ENCODE data around the gene SYTL3.

SYTL3 gene

DNA sequence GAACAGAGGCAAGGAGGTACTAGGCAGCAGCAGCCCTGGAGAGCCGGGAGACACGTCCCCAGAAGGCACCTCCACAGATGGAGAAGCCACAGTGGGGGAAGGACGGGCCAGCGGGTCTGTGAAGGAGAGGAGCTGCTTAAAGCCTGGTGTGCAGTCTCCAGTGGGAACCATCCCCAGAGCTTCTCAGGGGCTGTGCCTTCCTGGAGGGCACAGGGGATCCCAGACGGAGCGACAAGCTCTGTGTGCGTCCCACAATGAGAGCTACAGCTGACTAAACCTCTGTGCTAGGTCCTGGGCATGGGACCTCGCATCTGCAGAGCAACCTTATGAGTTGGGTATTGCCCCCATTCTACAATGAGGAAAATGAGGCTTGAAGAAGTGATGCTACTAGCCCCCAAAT, 118.6 kb downstream of the SYTL3 start:
- no peaks in the 10 kb centered on the region for H3K27me3 Mint-ChIP-seq
- peaks cover 80% of the 10 kb centered on the region for H3K36me3 Mint-ChIP-seq
- no peaks in the 10 kb centered on the region for H3K9me3 Mint-ChIP-seq
- H3K4me3 Mint-ChIP-seq = no peak overlapping the region
- CTCF ChIA-PET = interaction anchor here (1.3 to 1.5 kb wide), 2 partner anchors 62 to 202 kb away, joined by 3 to 4 read pairs; no protein-coding TSS in a partner anchor
- no peak for DNase-seq
- peaks cover 30% of the 10 kb centered on the region for H3K4me1 Mint-ChIP-seq
- H3K27ac Mint-ChIP-seq = no peak overlapping the region

DNA sequence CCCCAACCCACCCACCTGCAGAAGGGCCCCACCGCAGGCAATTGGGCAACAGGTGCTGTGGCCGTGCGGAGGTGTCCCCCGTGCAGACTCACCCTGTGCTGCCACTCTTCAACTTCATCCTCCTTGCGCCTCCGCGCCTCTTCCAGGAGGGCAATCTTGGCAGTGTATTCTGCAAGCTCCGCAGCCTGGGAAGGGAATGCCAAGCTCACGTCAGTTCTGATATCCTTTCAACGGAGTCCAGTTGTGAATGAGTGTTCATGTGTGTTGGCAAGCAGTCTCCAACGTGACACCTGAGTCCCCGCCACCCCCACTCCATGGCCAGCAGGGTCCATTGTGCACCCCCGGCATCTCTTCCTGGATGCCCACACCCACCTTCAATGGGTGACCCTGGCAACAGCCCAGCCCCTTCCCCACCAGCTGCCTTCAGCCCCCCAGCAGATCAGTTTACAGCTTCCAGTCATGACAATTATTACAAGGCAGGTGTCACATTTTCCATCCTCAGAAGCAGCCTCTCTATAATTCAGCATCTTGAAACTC, 119.4 kb downstream of the SYTL3 start:
- Mint-ChIP-seq H3K4me1 (peaks cover 38% of the 10 kb centered on the region), H3K4me3 (no peak overlapping the region), H3K9me3 (no peaks in the 10 kb centered on the region), H3K27ac (peak overlapping the region; percentile 76), H3K27me3 (no peaks in the 10 kb centered on the region), H3K36me3 (peaks cover 78% of the 10 kb centered on the region)
- CTCF ChIA-PET = no interaction called here
- peak; percentile 19 for DNase-seq

DNA sequence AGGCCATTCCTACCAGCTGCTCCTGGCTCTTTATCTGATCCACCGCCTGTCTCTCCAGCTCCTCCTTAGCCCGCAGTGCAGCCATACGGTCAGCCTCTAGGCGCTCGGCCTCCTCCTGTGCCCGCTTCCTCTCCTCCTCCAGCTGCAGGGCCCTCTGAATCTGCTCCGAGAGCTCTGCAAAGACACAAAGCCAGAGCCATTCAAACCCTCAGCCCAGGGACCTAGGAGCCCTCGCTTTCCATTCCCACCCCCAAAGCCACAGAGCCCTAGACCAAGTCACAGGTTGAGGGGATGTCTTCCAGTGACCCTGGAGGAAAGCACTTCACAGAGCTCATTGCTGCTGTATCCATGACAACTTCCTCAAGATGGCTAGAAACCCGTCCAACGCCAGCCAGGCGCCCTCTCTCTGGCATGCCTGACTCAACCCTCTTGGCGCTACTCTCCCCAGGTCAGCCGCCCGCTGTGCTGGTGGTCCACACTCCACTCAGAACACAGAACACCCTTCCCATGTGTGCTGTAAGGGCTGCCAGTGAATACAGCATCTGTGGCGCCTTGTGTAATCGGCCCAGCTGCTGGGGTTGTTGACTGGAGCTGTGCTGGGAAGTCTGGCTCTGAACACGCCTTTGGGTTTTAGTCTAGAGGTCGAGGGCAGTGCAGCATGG, 120.0 kb downstream of the SYTL3 start:
- Mint-ChIP-seq H3K9me3 (no peaks in the 10 kb centered on the region), H3K36me3 (peaks cover 78% of the 10 kb centered on the region), H3K27me3 (no peaks in the 10 kb centered on the region), H3K4me1 (peaks cover 42% of the 10 kb centered on the region), H3K27ac (peak overlapping the region; percentile 76), H3K4me3 (peak overlapping the region; percentile 4)
- CTCF ChIA-PET = interaction anchor here (1.5 kb wide), 1 partner anchor 23 kb away, joined by 3 read pairs; no protein-coding TSS in a partner anchor
- DNase-seq = peak; percentile 16

DNA sequence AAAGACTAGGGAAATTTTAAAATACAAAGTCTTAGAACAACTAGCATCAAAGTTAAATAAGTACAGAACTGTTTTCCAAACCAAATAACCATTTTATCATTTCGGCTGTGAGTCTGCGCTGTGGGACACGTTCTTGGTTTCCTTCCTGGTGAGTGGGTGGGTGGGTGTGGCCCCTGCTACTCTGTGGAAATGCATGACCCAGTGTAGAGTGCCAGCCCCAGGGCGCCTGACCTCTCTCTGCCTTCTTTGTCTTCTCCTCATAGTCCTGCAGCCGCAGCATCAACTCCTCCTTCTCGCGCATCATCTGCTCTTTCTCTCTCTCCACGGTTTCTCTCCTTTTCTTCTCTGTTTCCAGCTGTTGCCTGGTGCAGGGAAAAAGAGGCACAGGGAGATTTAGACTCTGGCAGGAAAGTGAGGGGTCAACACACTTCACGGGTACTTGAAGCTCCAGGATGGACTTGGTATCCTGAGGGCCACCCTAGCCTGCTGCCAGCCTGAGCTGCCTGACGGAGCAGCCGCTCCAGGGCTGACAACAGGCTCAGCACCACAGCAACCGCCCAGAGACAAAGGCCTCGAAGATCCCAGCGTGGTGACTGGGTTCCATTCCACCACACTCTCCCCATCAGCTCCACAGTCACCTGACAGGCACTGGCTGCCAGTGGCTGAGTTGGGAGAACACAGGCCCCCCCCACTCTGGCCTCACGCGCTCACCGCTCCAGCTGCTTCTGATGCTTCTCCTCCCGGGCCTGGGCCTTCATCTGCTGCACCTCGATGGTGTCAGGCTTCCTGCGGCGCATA, 120.9 kb downstream of the SYTL3 start:
- Mint-ChIP-seq H3K36me3 (peaks cover 78% of the 10 kb centered on the region), H3K4me3 (no peak overlapping the region)

DNA sequence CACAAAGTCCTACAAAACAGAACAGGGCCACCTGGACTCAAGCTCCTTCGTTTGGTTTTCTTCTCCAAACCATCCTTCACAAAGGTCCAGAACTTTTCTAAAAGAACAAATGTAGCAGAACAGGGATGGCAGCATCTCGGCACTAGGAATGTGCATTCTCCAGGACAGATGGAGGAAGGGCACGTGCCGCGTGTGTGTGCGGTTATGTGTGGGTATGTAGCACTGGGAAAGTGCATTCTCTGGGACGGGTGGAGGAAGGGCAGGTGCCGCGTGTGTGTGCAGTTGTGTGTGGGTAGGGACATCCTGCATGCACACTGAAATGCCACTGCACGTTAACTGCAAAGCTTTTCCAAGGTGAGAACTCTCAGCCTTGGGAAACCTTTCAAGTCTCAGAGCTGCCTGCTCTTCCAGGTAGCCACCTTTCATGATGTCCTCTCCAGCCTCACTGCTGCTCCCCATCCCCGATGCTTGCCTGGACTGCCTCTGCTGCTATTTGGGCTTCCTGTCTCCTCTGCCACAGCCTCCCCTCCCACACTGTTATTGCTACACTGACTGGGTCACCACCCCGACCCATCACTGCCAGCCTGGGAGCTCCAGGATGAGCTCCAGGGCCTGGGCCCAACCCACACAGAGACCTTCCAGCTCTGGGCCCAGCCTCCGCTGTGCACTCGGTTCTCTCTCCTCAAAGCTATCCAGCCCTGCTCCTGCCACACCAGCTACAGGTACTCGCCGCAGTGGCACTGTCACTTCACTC, 121.7 kb downstream of the SYTL3 start:
- Mint-ChIP-seq H3K4me1 (peaks cover 43% of the 10 kb centered on the region), H3K4me3 (no peak overlapping the region), H3K36me3 (peaks cover 81% of the 10 kb centered on the region), H3K27ac (peak overlapping the region; percentile 81), H3K9me3 (no peaks in the 10 kb centered on the region), H3K27me3 (no peaks in the 10 kb centered on the region)
- DNase-seq = no peak
- CTCF ChIA-PET = interaction anchor here (0.6 to 1.8 kb wide), 6 partner anchors 11 to 200 kb away, joined by 3 to 5 read pairs (median 4); no protein-coding TSS in a partner anchor

More for the DNA sequence above, 120.9 kb downstream of the SYTL3 start:
- peak; percentile 18 for DNase-seq
- CTCF ChIA-PET = interaction anchor here (1.1 to 1.8 kb wide), 4 partner anchors 12 to 201 kb away, joined by 3 to 5 read pairs (median 3); no protein-coding TSS in a partner anchor
- H3K4me1 Mint-ChIP-seq = peaks cover 42% of the 10 kb centered on the region
- H3K27me3 Mint-ChIP-seq = no peaks in the 10 kb centered on the region
- H3K9me3 Mint-ChIP-seq = no peaks in the 10 kb centered on the region
- peak overlapping the region; percentile 81 for H3K27ac Mint-ChIP-seq

DNA sequence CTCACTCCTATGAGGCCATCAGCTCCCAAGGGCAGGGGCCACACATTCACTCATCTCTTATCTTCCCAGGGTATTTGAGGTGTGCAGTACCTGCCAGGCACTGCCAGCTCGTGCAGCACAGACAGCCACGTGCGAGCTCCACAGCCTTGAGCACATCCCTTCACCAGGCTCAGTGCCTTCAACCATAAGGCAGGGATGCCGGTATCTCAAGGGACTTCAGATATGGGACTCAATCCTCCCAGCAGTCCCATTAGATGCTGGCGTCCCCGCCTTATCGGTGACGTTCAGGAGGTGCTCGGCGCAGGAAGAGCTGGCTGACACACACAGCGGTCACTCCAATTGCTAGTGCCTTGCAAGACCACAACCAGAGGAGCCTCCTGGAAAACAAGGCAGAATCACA, 122.3 kb downstream of the SYTL3 start:
- Mint-ChIP-seq H3K9me3 (no peaks in the 10 kb centered on the region), H3K27me3 (no peaks in the 10 kb centered on the region), H3K36me3 (peaks cover 83% of the 10 kb centered on the region), H3K4me1 (peaks cover 46% of the 10 kb centered on the region), H3K4me3 (no peak overlapping the region), H3K27ac (peak overlapping the region; percentile 81)
- DNase-seq = peak; percentile 17
- CTCF ChIA-PET = interaction anchor here (1.2 to 1.8 kb wide), 5 partner anchors 11 to 270 kb away, joined by 3 to 5 read pairs (median 3); no protein-coding TSS in a partner anchor

DNA sequence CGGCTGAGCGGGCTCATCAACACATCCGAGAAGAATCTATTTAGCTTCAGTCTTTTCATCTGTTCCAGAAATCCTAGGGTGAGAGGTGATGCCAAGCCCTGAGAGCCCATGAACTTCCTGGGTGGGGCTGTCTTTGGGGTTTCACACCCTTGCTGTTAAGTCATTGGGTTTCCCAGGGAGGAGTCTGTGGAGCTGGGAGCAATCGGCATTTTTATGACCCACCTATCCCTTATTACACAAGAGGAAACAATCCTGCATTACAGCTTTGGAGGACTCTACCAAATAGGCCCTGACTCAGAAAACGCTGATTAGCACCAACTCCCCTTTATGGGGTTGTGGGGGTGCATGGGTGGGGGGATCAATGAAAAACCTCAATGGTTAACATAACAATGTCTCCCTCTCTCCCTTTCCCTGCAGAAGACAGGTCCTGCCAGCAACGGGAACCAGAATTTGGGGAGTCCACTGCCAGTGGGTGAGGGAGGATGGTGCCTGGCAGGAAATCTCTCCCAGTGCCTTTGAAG, 123.1 kb downstream of the SYTL3 start:
- peak overlapping the region; percentile 58 for H3K27ac Mint-ChIP-seq
- no peaks in the 10 kb centered on the region for H3K9me3 Mint-ChIP-seq
- peaks cover 46% of the 10 kb centered on the region for H3K4me1 Mint-ChIP-seq
- no peak overlapping the region for H3K4me3 Mint-ChIP-seq
- peaks cover 84% of the 10 kb centered on the region for H3K36me3 Mint-ChIP-seq
- H3K27me3 Mint-ChIP-seq = no peaks in the 10 kb centered on the region
- no peak for DNase-seq
- CTCF ChIA-PET = interaction anchor here (1.2 to 1.5 kb wide), 3 partner anchors 54 to 269 kb away, joined by 3 to 5 read pairs (median 3); no protein-coding TSS in a partner anchor

DNA sequence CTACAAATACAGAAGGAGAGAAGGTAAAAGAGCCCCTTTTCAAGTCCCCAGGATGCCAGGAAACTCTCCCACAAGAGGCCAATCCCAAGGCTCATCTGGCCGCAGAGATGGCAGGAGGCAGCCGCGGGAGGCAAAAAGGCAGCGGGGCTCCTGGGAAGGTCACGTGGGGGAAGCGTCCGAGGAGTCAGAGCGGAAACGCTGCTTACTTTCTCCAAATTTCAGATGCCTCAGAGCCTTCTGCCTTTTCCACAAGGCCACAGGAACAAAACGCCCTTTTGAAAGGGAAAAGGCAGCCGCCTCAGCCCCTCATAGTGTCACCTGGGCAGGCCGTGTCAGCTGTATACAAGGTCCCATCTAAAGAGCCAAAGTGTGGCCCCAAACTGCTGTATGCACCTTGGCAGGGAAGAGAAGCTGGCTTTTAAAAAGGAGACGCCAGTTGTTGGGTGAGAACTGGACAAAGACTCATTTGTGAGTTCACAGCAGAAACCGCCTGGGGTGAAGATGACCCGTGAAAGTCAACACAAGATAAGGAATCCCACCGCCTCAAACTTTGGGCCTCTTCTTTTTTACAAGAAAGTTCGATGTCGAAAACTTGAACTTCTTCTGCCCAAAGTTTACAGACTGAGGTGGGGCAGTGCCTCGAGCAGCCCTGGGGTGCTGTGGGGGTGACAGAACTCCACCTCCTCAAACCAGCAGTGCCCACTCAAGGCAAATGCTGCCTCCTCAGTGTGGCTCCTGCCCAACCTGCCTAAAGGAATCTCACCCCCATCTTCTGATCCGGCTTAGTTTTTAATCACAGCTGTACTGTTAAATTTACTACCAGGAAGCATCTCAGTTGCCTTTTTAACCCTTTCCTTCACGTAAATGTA, 124.0 kb downstream of the SYTL3 start:
- no peaks in the 10 kb centered on the region for H3K27me3 Mint-ChIP-seq
- H3K4me3 Mint-ChIP-seq = no peak overlapping the region
- H3K9me3 Mint-ChIP-seq = no peaks in the 10 kb centered on the region
- H3K4me1 Mint-ChIP-seq = peaks cover 46% of the 10 kb centered on the region
- no peak overlapping the region for H3K27ac Mint-ChIP-seq
- CTCF ChIA-PET = interaction anchor here (1.5 kb wide), 1 partner anchor 194 kb away, joined by 3 read pairs; no protein-coding TSS in a partner anchor
- H3K36me3 Mint-ChIP-seq = peaks cover 83% of the 10 kb centered on the region
- DNase-seq = no peak

DNA sequence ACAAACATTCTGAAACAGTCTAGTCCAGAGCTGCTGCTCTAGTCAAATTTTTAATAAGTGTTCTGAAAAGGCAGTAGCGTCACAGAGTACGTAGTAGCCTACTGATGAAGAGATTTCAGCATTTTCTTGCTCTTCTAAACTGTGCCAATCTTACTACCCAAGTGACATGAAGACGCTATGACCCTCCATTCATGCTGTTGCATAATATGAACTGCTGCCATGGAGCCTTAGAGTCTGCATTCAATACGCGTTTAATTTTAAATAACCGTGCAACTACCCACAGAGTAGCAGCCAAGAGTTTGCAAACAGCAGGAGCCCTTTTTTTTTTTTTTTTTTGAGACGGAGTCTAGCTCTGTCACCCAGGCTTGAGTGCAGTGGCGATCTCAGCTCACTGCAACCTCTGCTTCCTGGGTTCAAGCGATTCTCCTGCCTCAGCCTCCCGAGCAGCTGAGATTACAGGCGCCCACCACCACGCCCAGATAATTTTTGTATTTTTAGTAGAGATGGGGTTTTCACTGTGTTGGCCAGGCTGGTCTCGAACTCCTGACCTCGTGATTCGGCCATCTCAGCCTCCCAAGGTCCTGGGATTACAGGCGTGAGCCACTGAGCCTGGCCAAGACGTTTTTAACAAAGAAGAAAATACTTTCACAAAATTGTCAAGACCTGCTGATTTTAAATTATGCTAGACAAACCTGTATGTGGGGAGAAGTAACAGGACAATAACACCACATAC, 125.0 kb downstream of the SYTL3 start:
- CTCF ChIA-PET = interaction anchor here (1.6 kb wide), 1 partner anchor 71 kb away, joined by 3 read pairs; no protein-coding TSS in a partner anchor
- Mint-ChIP-seq H3K27ac (no peak overlapping the region), H3K27me3 (no peaks in the 10 kb centered on the region), H3K36me3 (peaks cover 79% of the 10 kb centered on the region), H3K4me1 (peaks cover 46% of the 10 kb centered on the region), H3K9me3 (no peaks in the 10 kb centered on the region), H3K4me3 (no peak overlapping the region)
- no peak for DNase-seq

DNA sequence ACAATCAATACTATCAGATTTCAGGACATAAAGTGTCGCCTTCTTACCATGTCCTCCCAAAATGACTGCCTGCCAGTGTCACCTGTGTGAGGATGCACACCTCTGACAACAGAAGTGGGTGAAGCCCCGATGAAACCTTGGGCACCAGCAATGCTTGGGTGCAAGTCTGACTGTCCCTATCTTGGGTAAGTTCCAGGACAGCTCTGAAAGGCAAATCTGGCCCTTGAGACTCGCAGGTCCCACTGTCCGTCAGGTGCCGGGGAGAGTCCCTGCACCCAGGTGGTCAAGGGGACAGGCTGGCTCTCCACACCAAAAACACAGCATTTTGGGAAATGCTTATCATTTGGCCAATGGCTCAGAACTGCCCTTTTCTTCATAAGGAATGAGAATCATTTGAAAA, 126.0 kb downstream of the SYTL3 start:
- Mint-ChIP-seq H3K4me3 (no peak overlapping the region), H3K4me1 (peaks cover 43% of the 10 kb centered on the region), H3K27me3 (no peaks in the 10 kb centered on the region), H3K9me3 (no peaks in the 10 kb centered on the region), H3K27ac (no peak overlapping the region), H3K36me3 (peaks cover 78% of the 10 kb centered on the region)
- CTCF ChIA-PET = interaction anchor here (1.6 kb wide), 1 partner anchor 72 kb away, joined by 3 read pairs; no protein-coding TSS in a partner anchor
- peak; percentile 10 for DNase-seq

DNA sequence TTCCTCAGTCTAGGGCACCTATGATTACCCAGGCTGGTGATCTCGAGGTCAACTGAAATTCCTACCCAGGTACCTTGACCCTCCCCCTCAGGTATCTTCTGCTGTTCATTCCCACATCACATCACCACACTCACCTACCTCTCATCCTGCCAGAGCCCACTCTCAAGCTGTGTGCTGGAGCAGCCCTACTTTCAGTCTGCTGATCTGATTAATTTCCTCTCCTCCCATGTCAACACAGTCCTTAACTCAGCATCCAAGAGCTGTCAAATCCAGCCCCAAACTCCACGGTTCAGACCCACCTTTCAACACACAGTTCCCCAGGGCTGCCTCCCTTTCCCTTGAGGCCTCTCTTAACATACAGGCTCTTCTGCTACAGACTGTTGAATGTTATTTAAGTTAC, 126.9 kb downstream of the SYTL3 start:
- peaks cover 78% of the 10 kb centered on the region for H3K36me3 Mint-ChIP-seq
- H3K27ac Mint-ChIP-seq = peak overlapping the region; percentile 54
- no peaks in the 10 kb centered on the region for H3K27me3 Mint-ChIP-seq
- no peak overlapping the region for H3K4me3 Mint-ChIP-seq
- CTCF ChIA-PET = no interaction called here
- H3K4me1 Mint-ChIP-seq = peaks cover 34% of the 10 kb centered on the region
- H3K9me3 Mint-ChIP-seq = no peaks in the 10 kb centered on the region
- DNase-seq = no peak

DNA sequence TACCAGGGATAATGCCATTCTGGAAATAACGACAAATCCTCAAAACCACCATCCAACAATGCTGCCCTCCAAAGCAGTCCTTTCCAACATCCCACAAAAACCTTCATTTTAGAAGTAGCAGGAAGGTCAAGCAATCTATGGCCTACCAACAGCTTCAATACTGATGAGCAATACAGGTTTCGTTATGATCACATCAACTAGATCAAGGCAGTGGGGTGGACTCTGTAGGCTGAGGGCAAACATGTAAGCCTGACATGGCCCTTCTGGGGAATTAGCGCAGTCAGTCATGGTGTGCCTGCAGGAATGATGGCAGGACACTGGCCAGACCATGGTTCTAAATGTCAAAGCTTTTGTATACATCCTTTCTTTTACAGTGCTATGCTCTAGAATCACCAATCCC, 127.7 kb downstream of the SYTL3 start:
- Mint-ChIP-seq H3K36me3 (peaks cover 80% of the 10 kb centered on the region), H3K9me3 (no peaks in the 10 kb centered on the region), H3K4me1 (peaks cover 26% of the 10 kb centered on the region), H3K4me3 (no peak overlapping the region), H3K27me3 (no peaks in the 10 kb centered on the region), H3K27ac (no peak overlapping the region)
- no peak for DNase-seq
- CTCF ChIA-PET = no interaction called here
